CMK (cell line): Measurements from ENCODE around the gene RMDN2.
A peak's percentile ranks its signal among the peaks of the same experiment; 100 is the strongest.

Experiments used
- DNase-seq: peaks from one replicate; pipeline ENCODE4 v3.0.0-alpha.2; 2010; ENCODE audit warnings: low read depth

Gene RMDN2

GRCh38 chr2:37925063-37925897 lies at the start of gene RMDN2:
Gene RMDN2 (plus strand): TSS chr2:37925287. CDS start chr2:37929278, 3,991 bp downstream.
- DNase-seq = peak; percentile 93

GRCh38 chr2:37875403-37875906 lies 49.6 kb upstream of the RMDN2 start:
- no peak for DNase-seq

- DNase-seq = no peak
Observed at GRCh38 chr2:37876227-37876626, 48.9 kb upstream of the RMDN2 start.

GRCh38 chr2:37877457-37878315 lies 47.4 kb upstream of the RMDN2 start:
- peak; percentile 49 for DNase-seq

GRCh38 chr2:37878536-37878935 lies 46.6 kb upstream of the RMDN2 start:
- DNase-seq = no peak

GRCh38 chr2:37880551-37880950 lies 44.5 kb upstream of the RMDN2 start:
- no peak for DNase-seq

- no peak for DNase-seq
Observed at GRCh38 chr2:37881397-37881796, 43.7 kb upstream of the RMDN2 start.

GRCh38 chr2:37882036-37882435 lies 43.1 kb upstream of the RMDN2 start:
- no peak for DNase-seq

GRCh38 chr2:37883518-37883917 lies 41.6 kb upstream of the RMDN2 start:
- DNase-seq = no peak

- DNase-seq = no peak
Observed at GRCh38 chr2:37885329-37885993, 39.6 kb upstream of the RMDN2 start.

GRCh38 chr2:37886745-37887144 lies 38.3 kb upstream of the RMDN2 start:
- DNase-seq = no peak

GRCh38 chr2:37887286-37887685 lies 37.8 kb upstream of the RMDN2 start:
- DNase-seq = no peak

GRCh38 chr2:37890893-37891495 lies 34.1 kb upstream of the RMDN2 start:
- DNase-seq = peak; percentile 45

- no peak for DNase-seq
Observed at GRCh38 chr2:37891846-37892435, 33.1 kb upstream of the RMDN2 start.

- peak; percentile 54 for DNase-seq
Observed at GRCh38 chr2:37892436-37893114, 32.5 kb upstream of the RMDN2 start.

GRCh38 chr2:37893327-37893726 lies 31.8 kb upstream of the RMDN2 start:
- DNase-seq = no peak

- no peak for DNase-seq
Observed at GRCh38 chr2:37894047-37894446, 31.0 kb upstream of the RMDN2 start.

GRCh38 chr2:37894601-37895000 lies 30.5 kb upstream of the RMDN2 start:
- DNase-seq = no peak

GRCh38 chr2:37895140-37895539 lies 29.9 kb upstream of the RMDN2 start:
- DNase-seq = no peak

- DNase-seq = no peak
Observed at GRCh38 chr2:37896319-37896718, 28.8 kb upstream of the RMDN2 start.

- DNase-seq = no peak
Observed at GRCh38 chr2:37897511-37897910, 27.6 kb upstream of the RMDN2 start.
